ENCODE results near the gene MYBPHL.

The MYBPHL gene

DNA sequence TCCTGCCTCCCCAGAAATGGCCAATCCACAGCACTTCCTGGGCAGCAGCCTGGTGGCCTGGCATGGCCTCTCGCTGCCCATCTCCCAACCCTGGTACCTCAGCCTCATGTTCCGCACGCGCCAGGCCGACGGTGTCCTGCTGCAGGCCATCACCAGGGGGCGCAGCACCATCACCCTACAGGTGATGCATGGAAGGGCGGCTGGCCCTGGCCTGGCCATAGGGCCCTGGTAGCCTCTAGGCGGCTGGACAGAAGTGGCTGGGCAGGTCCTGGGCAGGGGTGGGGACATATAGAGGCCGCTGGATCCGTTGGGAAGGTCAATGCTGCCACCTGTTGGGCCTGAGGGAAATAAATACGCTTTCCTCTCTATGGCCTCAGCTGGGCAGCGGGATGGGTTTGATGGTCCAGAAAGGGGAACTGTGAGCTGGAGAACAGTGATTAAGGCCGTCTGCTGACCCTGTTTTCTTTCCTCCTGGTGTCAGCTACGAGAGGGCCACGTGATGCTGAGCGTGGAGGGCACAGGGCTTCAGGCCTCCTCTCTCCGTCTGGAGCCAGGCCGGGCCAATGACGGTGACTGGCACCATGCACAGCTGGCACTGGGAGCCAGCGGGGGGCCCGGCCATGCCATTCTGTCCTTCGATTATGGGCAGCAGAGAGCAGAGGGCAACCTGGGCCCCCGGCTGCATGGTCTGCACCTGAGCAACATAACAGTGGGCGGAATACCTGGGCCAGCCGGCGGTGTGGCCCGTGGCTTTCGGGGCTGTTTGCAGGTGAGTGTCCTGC lies 43.0 kb downstream of the MYBPHL start:
- DNase-seq, result peak; percentile 87

DNA sequence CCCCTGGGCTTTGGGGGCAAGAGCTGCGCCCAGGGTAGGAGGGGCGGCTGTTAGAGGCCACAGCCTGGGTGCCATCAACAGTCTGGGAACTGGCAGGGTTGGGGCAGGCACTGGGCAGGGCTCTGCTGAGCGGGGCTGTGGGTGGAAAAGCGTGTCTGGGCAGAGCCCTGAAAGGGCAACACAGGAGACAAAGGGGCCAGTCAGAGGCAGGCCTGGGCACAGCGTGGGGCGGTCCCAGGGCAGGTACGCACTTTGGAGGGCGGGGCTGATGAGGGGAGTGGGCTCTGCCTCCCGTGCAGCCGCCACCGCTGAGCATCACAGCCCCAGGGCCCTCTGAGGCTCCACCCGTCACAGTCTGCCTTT lies 43.6 kb downstream of the MYBPHL start:
- no peak for DNase-seq

DNA sequence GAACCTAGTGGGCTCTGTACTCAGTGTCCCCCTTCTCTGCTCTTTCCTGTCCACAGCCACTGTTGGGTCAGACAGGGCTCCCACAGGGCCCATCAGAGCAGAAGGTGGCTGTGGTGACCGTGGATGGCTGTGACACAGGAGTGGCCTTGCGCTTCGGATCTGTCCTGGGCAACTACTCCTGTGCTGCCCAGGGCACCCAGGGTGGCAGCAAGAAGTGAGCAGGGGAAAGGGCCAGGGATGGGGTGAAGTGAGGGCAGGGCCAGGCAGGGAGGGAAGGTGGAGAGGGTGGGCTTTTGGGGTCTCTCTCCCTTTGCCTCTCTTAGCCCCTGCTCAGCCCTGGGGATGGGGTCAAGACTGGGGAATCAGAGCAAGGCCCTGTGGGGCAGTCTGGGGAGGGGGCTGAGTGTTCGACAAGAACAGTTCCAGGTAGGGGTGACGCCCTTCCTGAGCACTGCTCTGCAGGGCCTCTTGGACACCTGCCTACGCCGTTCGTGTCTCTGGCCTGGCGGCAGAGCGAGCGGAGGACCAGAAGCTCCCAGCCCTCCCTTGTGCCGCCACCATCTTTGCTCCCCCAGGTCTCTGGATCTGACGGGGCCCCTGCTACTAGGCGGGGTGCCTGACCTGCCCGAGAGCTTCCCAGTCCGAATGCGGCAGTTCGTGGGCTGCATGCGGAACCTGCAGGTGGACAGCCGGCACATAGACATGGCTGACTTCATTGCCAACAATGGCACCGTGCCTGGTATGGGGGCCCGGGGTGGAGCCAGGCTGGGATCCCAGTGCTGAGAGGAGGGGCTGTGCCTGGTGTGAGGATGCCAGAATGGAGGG lies 44.4 kb downstream of the MYBPHL start:
- DNase-seq, result no peak

DNA sequence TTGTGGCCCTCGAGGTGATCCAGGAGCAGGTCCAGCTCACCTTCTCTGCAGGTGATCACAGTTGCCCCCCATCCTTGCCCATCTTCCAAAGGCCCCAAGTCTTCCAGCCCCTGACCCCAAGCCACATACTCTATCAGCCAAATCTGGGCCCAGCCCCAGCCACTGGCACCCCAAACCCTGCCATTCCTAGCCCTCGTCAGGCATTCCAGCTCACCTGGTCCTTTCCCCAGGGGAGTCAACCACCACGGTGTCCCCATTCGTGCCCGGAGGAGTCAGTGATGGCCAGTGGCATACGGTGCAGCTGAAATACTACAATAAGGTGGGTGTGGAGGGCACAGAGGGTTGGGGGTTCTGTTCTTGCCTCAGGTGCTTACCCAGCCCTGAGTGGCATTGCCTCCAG lies 45.2 kb downstream of the MYBPHL start:
- DNase-seq, result no peak

DNA sequence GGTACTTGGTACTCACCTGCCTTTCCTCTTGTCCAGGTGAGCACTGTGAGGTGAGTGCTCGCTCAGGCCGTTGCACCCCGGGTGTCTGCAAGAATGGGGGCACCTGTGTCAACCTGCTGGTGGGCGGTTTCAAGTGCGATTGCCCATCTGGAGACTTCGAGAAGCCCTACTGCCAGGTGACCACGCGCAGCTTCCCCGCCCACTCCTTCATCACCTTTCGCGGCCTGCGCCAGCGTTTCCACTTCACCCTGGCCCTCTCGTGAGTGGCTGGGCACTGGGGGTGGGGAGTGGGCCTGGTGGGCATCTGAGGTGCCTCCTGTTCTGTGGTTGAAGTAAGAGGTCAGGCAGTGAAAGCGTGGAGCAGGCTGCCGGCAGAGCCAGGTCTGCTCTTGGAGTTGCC lies 45.8 kb downstream of the MYBPHL start:
- no peak for DNase-seq

DNA sequence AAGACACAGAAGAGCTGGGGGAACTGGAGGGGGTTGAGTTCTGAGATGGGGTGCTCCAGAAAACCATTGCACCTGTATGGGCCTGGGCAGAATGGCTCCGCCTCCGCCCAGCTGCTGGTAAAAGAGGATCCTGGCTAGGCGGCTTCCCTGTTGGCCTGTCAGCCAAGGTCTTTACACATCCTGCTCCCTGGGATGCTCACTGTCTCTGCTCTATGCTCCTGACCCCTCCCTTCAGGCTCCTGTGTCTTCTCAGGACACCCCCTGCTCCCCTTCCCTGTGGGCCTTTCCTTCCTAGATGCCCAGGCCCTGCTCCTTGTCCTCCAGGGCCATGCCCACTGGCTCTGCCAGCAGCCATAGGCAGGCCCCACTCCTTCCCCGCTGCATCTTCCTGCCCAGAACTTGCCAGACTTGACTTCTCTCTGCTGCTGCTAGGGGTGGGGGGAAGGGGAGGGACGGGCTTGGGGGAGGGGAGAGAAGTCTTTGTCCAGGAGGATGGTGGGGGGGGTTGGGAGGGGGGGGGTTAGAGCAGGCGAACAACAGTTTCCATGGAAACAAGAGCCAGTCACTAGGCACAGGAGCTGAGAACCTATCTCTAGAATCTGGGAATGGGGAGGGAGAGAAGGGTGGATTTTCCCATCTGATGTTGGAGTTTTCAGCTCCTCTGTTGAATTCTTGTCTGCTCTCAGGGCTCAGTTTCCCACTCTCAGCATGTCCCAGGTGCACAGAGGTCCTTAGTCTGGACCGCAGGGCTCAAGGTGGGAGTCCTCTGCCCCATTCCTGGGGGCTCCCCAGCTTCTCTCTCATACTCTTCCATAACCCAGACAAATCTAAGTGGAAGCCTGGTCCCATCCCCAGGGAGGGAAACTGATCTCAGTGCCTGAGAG lies 46.9 kb downstream of the MYBPHL start:
- DNase-seq, result no peak

DNA sequence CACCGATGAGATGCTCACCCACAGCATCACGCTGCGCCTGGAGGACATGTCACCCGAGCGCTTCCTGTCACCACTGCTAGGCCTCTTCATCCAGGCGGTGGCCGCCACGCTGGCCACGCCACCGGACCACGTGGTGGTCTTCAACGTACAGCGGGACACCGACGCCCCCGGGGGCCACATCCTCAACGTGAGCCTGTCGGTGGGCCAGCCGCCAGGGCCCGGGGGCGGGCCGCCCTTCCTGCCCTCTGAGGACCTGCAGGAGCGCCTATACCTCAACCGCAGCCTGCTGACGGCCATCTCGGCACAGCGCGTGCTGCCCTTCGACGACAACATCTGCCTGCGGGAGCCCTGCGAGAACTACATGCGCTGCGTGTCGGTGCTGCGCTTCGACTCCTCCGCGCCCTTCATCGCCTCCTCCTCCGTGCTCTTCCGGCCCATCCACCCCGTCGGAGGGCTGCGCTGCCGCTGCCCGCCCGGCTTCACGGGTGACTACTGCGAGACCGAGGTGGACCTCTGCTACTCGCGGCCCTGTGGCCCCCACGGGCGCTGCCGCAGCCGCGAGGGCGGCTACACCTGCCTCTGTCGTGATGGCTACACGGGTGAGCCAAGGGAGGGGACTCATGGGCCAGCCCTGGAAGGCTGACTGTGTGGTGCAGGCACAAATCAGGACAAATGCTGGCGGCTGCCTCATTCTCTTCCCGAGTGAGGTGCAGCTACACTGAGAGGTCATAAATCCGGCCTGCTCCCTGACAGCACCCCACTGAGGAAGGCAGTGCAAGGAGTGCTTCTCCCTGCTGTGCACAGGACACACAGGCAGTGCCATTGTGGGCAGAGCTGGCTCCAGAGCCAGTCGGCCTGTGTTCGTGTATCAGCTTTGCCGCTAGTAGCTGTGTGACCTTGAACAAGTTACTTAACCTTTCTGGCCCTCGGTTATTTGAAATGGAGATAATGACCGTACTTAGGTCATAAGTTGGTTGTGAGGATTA lies 48.0 kb downstream of the MYBPHL start:
- no peak for DNase-seq

DNA sequence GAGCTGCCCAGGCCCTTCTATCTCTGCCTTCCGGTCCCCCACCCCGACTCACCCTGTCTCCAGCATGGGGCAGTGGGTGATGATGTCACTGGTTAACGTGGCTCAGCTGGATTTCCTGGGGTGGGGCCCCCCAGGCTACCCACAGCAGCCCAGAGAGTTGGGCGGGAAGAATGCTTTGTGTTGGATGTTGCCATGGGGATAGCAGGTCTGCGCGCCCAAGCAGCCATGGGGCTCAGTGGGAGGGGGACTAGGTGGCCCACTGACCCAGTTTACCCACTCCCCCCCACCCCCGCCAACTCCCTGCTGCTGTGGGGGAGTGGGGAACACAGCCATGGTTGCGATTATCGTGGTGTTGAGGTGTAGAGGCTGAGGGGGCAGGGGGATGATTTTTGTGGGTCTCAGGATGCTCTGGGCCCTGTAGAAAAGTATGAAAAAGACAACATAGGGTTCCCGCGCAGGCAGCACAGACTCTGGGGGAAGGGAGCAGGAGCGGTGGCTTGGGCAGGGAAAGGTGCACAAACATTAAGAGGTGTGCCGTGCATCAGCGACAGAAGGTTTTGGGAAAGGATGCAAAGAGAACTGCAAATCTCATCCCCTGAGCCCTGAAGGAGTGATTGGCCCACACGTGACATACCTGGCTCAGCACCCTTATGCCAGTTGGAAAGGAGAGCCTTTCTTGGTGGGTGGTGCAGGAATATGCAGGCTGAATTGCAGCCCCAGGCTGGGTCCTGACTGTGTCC lies 49.0 kb downstream of the MYBPHL start:
- DNase-seq, result no peak

DNA sequence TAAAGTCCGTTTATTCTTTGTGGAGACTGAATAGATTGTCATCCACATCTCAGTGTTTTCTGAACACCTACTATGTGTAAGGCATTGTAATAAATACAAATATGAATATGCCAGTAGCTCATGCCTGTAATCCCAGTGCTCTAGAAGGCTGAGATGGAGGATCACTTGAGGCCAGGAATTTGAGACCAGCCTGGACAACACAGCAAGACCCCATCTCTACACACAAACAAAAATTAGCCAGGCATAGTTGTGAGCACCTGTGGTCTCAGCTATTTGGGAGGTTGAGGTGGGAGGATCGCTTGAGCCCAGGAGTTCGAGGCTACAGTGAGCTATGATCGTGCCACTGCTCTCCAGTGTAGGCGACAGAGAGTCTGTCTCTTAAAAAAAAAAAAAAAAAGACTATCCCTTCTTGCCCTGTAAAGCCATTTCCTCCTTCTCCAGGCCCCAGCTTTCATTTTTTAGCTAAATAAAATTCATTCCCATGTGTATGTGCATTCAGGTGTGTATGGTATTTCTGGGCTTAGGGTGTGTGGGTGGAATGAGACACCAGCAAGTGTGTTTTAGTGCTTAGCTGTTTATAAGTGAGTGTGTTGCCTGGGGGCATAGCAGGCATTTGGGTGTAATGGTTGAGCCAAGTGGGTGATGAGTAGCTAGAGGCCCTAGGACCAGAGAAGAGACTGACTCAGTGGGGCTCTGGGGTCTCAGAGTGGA lies 49.7 kb downstream of the MYBPHL start:
- DNase-seq, result no peak

DNA sequence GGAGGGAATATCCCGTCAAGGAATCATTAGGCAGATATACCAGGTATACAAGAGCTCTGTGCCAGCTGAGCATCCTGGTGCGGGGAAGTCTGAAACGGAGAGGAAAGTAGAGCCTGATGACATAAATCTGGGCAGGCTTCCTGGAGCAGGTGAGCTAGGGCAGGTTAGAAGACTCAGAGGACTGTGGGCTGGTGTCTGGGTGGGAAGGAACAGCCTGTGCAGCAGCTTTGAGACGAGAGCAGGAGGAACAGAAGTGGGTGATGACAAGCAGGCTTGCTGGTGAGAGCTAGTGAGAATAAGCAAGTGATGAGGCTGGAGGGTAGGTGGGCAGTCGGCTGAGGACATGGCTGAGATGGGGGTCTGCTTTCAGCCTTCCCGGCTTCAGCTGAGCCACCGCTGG lies 50.7 kb downstream of the MYBPHL start:
- DNase-seq, result no peak

DNA sequence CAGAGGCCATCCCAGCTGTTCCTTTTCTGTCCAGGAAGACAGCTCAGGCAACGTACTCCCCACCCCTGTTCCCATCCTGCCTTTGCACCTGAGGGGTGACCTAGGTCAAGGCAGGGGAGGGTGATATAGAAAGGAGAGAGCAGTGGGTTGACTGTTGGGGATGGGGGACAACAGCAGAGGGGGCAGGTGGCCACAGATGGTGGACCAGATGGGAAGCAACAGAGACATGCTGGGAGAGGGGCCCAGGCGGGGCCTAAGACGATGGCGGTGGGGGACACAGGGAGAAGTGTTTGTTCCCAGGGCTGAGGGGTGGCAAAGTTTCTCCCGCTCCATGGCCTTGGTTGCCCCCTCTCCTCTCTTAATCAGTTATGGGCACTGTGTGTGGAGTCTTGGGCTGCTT lies 51.1 kb downstream of the MYBPHL start:
- DNase-seq, result no peak

DNA sequence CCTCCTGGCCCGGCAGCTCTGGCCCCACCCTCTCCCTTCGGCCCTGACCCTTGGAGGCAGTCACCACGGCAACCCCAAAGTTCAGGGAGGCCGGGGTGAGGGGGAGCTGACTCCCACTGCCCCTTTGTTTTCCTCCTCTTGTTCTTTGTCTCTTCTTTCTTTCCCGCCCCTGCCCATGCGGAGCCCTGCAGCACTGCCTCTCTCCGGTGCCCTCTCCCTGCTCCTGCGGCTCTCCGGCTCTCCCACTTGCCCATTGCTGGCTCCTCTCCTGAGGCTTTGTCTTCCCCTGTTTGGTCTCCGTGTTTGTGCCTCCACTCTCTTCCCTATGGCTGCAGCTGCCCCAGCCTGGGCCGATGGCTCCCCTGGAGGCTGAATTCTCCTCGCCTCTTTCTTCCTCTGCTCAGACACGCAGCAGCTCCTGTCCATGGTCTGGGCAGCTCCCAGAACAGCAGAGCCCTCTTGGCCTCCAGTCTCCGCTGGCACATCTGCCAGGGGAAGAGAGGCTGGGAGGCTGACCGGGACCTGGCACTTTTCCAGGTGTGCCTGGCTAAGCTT lies 51.6 kb downstream of the MYBPHL start:
- DNase-seq, result no peak

DNA sequence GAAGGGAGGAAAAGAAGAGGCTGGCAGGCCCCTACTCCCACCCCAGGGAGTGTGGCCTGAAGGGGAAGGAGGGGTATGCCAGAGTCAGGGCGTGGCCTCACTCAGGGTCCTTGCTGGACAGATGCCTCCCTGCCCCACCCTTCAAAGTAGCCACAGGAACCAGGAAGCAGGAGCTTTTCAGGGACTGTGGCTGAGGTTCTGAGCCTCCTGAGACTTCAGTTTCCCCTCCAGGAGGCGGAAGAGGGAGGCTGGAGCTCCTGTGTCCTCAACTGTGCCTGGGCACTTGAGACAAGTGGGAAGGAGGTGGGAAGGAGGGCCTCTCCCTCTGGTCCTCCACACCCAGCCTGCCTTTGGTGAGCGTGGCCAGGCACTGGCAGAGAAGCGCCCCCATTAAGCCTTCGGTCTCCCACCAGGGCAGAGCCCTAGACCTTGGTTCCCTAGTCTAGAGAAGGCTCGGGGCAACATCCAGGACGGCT lies 52.2 kb downstream of the MYBPHL start:
- peak; percentile 22 for DNase-seq

DNA sequence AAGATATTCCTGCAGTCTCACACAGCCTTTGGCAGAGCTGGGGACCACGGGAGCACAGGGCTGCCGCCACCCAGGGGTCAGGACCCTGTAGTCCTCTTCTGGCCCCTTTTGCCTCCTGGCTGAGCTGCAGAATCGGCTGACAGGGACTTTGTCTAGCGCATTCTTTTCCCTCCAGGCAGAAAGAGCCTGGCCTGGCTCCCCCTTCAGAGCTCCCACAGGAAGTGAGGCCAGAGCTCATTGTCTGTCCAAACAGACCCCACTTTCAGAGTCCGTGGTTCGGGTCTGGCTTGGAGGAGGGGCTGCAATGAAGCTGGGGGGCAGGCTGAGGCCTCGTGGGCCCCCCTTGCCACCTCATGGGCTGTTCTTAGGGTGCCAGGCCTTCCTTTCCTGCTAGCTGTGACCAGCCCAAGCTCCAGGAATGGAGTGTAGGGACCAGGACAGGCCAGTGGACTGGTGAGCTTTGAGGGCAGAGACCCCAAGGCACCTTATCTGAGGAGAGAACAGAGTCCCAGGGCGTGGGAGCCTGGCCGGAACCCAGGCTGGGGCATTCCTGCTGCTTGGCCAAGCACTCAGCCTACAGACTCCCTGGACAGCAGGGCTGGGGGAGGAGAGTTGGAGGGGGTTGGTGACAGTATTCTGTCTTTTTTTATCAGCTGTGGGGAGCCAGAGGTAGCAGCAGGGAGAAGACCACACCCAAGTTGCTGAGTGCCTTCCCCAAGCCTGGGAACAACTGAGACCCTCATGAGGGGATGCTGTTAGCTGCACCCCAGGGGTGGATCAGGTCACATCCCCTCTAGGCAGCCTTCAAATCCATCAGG lies 52.8 kb downstream of the MYBPHL start:
- DNase-seq, result peak; percentile 50

DNA sequence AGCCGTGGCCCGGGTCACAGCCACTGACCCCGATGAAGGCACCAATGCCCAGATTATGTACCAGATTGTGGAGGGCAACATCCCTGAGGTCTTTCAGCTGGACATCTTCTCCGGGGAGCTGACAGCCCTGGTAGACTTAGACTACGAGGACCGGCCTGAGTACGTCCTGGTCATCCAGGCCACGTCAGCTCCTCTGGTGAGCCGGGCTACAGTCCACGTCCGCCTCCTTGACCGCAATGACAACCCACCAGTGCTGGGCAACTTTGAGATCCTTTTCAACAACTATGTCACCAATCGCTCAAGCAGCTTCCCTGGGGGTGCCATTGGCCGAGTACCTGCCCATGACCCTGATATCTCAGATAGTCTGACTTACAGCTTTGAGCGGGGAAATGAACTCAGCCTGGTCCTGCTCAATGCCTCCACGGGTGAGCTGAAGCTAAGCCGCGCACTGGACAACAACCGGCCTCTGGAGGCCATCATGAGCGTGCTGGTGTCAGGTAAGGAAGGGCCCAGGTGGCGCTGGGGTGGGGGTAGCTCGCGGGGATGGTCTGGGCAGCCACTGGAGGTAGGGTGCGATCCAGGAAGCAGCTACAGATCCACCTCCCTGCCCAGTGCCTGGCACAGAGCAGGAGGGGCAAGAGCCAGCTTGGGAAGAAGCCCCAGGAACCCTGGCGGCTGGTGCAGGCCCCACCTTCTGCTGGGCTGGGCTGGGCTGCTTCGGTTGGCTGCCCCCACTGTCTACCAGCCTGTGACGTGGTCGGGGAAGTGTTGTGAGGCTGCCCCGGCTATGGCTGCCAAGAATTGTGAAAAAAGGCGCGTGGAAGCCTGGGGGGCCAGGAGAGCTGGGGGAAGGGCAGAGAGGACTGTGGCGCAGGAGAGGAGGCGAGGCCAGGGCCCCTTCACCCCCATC lies 53.7 kb downstream of the MYBPHL start:
- peak; percentile 70 for DNase-seq

DNA sequence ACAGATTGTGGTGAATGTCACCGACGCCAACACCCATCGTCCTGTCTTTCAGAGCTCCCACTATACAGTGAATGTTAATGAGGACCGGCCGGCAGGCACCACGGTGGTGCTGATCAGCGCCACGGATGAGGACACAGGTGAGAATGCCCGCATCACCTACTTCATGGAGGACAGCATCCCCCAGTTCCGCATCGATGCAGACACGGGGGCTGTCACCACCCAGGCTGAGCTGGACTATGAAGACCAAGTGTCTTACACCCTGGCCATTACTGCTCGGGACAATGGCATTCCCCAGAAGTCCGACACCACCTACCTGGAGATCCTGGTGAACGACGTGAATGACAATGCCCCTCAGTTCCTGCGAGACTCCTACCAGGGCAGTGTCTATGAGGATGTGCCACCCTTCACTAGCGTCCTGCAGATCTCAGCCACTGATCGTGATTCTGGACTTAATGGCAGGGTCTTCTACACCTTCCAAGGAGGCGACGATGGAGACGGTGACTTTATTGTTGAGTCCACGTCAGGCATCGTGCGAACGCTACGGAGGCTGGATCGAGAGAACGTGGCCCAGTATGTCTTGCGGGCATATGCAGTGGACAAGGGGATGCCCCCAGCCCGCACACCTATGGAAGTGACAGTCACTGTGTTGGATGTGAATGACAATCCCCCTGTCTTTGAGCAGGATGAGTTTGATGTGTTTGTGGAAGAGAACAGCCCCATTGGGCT lies 54.5 kb downstream of the MYBPHL start:
- DNase-seq, result no peak

Data from femur (tissue), 1 donor.